Kidney (tissue), 14 donors: Measurements from ENCODE around the gene NTF3. TPM values are rescaled to one million over a fixed set of nuclear protein-coding genes. Genes with fewer than 3 reads are reported as not detected.

Source experiments
- DNase-seq, 5 donors: peaks; one replicate each; pipeline ENCODE4 v3.0.0-alpha.2; 2013 to 2020
- FAIRE-seq: peaks from 2 replicates; lab custom pipeline; 2012; peaks lifted over from hg19 to GRCh38; lab: Jason Lieb, UNC
- H3K27ac ChIP-seq, 2 donors: one replicate each; pipeline ENCODE4 v1.7.0; 2013; ENCODE audit warnings: low read depth in 2 of 2, low read length in 2 of 2, inconsistent platforms in 1 of 2
- H3K27me3 ChIP-seq: one replicate; pipeline ENCODE4 v1.7.1; 2013; ENCODE audit warnings: low read length, inconsistent platforms; ENCODE audit not compliant: control insufficient read depth, insufficient read depth
- H3K36me3 ChIP-seq, 3 donors: one replicate each; pipeline versions ENCODE4 v1.7.0 to v1.7.1; 2013; ENCODE audit warnings: low read length in 3 of 3, control low read depth in 1 of 3, inconsistent platforms in 1 of 3; ENCODE audit not compliant: insufficient read depth in 3 of 3, control insufficient read depth in 2 of 3
- H3K4me1 ChIP-seq, 3 donors: one replicate each; pipeline versions ENCODE4 v1.7.0 to v1.7.1; 2013; ENCODE audit warnings: low read length in 3 of 3, inconsistent platforms in 1 of 3, low read depth in 1 of 3; ENCODE audit not compliant: control insufficient read depth in 2 of 3, insufficient read depth in 2 of 3
- H3K4me3 ChIP-seq, 3 donors: one replicate each; pipeline versions ENCODE4 v1.7.0 to v1.8.1; 2013; ENCODE audit warnings: low read length in 3 of 3, control low read depth in 1 of 3, inconsistent platforms in 1 of 3
- H3K9ac ChIP-seq, 3 donors: one replicate each; pipeline versions ENCODE4 v1.7.0 to v1.7.1; 2013; ENCODE audit warnings: low read length in 3 of 3, control low read depth in 1 of 3, inconsistent platforms in 1 of 3
- H3K9me3 ChIP-seq, 3 donors: one replicate each; pipeline versions ENCODE4 v1.7.0 to v1.7.1; 2013; ENCODE audit warnings: low read length in 3 of 3, control low read depth in 1 of 3, inconsistent platforms in 1 of 3; ENCODE audit not compliant: control insufficient read depth in 2 of 3, insufficient read depth in 1 of 3
- intact Hi-C: fragments of 100-400 bp; cut with DNase I; formaldehyde crosslinking; loops from one replicate; pipeline ENCODE4 v1.11.1; 2022
- polyA plus RNA-seq: library from polyadenylated mRNA; stranded (reverse); fragments of 350-450 nt; fragmentation: Illumina TruSeq; extraction: RNeasy Lipid Tissue Mini Kit (QIAGEN cat#74804); gene quantifications from one replicate; pipeline ENCODE4 v1.2.3, GENCODE V29; 2014; ENCODE audit warnings: low read depth, low replicate concordance; ENCODE audit not compliant: insufficient read depth
- total RNA-seq: library from RNA; stranded (reverse); fragmentation: NEBNext Ultra II Directional; extraction: Animal tissue kit (Norgen Biotek cat#: 25700); gene quantifications from one replicate; pipeline ENCODE4 v1.2.1, GENCODE V29; 2021
- TF ChIP-seq, protein P1 (sequence below): IDR thresholded peaks from 3 replicates; pipeline ENCODE4 v1.5.1; 2012; ENCODE audit warnings: mild to moderate bottlenecking, moderate library complexity, borderline replicate concordance; ENCODE audit not compliant: insufficient read depth; ENCODE audit errors: extremely low read depth
- donor health status: control.
- donor health status: control.
- donor health status: control.
- donor health status: control.
- donor health status: control.
- donor health status: DM: yes; HTN: yes; CAD: no.
- donor health status: Normal renal cell carcinoma (clear cell type).

Gene NTF3
- total and polyA plus RNA-seq, 2 donors from 2014 or later = 2.9 to 3.5 TPM

DNA sequence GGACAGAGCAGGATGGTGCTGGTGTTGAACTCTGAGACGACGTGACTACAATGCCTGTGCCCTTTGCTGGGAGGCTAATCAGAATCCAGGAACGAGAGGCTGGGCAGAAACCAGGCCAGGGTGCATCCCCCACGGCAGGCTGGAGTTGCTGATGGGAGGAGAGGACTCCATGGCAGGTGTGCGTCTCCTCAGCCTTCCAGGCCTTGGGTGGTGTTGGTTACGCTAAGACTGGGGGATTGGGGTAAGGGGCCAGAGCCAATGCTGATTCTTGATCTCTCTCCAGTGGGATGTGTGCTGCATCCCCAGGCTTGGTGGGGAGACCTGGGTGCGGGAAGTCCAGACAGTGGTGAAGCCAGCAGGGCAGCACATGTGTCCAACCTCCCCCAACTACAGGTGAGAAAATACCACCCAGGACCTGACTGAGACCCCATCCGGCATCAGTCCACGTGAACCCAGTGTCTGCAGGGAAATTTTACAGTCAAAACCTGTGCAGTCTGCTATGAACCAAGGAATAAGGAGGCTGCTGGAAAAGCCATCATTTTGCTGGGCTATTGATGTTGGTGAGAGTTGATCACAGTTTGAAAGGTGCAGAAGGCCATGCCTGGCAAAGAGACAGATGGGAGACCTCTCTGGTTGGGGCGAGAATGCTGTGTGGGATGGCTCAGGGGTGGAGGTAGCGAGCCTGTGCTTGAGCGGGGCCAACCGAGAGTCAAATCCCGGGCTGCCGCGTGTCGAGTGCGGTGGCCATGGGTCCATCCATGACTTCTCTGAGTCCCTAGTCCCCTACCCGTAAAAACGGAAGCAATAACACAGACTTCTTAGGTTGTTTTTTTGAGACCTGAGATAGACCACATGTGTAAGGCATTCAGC, 89.8 kb downstream of the NTF3 start:
- H3K27ac ChIP-seq = no peak overlapping the region
- FAIRE-seq (no peak), DNase-seq (no peak)
- no peak overlapping the region for H3K4me3 ChIP-seq
- TF ChIP-seq, protein P1, sequence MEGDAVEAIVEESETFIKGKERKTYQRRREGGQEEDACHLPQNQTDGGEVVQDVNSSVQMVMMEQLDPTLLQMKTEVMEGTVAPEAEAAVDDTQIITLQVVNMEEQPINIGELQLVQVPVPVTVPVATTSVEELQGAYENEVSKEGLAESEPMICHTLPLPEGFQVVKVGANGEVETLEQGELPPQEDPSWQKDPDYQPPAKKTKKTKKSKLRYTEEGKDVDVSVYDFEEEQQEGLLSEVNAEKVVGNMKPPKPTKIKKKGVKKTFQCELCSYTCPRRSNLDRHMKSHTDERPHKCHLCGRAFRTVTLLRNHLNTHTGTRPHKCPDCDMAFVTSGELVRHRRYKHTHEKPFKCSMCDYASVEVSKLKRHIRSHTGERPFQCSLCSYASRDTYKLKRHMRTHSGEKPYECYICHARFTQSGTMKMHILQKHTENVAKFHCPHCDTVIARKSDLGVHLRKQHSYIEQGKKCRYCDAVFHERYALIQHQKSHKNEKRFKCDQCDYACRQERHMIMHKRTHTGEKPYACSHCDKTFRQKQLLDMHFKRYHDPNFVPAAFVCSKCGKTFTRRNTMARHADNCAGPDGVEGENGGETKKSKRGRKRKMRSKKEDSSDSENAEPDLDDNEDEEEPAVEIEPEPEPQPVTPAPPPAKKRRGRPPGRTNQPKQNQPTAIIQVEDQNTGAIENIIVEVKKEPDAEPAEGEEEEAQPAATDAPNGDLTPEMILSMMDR = no peak
- H3K4me1 ChIP-seq = no peaks in the 10 kb centered on the region
- H3K36me3 ChIP-seq = no peaks in the 10 kb centered on the region
- intact Hi-C loops = no loop called here
- H3K9me3 ChIP-seq = no peaks in the 10 kb centered on the region
- H3K9ac ChIP-seq = no peak overlapping the region
- H3K27me3 ChIP-seq = no peaks in the 10 kb centered on the region

DNA sequence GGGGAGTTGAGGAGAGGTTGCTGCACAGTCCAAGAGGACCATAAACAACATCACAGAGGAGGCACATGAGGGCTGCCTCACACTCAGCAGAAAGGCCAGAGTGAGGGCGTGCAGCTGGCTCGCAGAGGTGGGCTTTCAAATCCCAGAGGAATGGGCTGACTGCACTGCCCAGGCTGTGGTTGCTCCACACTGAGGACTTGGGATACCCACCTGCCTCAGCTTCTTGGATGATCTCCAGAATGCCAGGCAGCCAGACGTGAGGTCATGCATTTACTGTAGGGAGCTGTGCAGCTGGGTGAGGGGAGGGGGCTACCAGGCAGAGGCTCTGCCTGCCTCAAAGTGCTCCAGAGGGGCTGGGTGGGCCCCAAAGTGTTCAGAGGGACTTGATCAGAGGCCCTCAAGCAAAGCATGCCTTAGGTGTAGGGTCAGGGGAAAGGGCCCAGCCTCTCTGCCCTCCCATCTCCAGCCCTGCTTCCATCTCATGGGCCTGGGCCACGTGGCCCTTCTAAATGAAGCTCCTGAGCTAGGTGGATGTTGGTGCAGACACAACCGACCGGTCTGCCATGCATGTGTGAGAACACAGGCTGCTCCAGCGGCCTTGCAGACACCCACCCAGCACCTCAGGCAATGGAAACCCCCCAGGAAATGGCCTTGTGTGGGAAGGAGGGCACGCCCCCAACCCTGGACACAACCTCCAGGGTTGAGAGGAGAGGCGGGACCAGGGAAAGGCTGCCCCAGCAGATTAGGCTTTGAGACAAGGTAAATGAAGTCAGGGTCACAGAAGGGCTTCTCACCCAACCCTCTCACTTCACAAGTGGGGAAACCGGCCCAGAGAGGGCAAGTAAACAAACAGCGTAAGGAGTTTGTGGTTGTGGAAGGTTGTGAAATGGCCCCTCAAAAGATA, 90.8 kb downstream of the NTF3 start:
- TF ChIP-seq, protein P1 = no peak
- Histone ChIP-seq H3K9me3 (no peaks in the 10 kb centered on the region), H3K9ac (no peak overlapping the region), H3K4me1 (no peaks in the 10 kb centered on the region), H3K4me3 (no peak overlapping the region), H3K27me3 (no peaks in the 10 kb centered on the region), H3K27ac (no peak overlapping the region), H3K36me3 (no peaks in the 10 kb centered on the region)
- FAIRE-seq (no peak), DNase-seq (peak in 1 of 5 donors; percentile 35)
- intact Hi-C loops = no loop called here

DNA sequence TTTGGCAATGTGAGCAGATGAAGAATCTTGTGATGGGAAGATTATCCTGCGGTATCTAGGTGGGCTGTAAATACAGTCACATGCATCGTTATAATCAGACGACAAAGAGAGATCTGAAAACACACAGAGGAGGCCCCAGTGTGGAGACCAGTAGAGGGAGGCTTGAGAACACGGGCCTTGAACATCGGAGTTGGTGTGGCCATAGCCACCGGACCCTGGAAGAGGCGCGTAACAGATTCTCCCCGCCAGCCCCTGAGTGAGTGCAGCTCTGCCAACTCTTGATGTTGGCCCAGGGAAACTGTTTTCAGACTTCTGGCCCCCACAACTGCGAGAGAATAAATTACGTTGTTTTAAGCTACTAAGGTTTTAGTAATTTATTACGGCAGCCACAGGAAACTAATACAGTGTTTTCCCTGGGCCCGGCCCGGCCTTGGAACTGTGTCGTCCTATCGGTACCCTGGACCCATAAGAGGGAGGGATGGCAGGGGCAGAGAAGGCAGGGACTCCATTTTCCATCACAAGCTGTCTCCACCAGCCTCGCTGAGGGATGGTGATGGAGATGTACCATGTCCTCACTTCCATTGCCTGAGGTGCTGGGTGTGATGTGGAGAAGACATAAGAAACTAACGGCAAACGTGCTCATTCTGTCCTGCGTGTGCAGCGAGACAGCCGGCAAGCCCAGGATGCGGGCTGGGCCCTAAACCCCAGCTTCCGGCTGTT, 91.6 kb downstream of the NTF3 start:
- Histone ChIP-seq H3K9ac (no peak overlapping the region), H3K9me3 (no peaks in the 10 kb centered on the region), H3K27me3 (no peaks in the 10 kb centered on the region), H3K4me3 (no peak overlapping the region), H3K27ac (no peak overlapping the region), H3K4me1 (no peaks in the 10 kb centered on the region), H3K36me3 (no peaks in the 10 kb centered on the region)
- TF ChIP-seq, protein P1 = no peak
- FAIRE-seq (no peak), DNase-seq (no peak)
- intact Hi-C loops = no loop called here
